SKM-1 treated with dmso at 0.1 percent for 144 hours (cell line): Measurements from ENCODE around the gene PLXNA2.

Experiments used
- DNase-seq: peaks from one replicate; lab custom pipeline; 2025; ENCODE audit not compliant: unreplicated experiment; lab: John Stamatoyannopoulos, UW

PLXNA2 gene

GRCh38 chr1:208225954-208226937, 17.9 kb downstream of the PLXNA2 start:
- no peak for DNase-seq

- no peak for DNase-seq
Measured at GRCh38 chr1:208224192-208224713, 19.9 kb downstream of the PLXNA2 start.

- no peak for DNase-seq
Measured at GRCh38 chr1:208223136-208223535, 21.0 kb downstream of the PLXNA2 start.

- DNase-seq, result no peak
Measured at GRCh38 chr1:208222376-208223126, 21.6 kb downstream of the PLXNA2 start.

- no peak for DNase-seq
Measured at GRCh38 chr1:208221291-208221622, 22.9 kb downstream of the PLXNA2 start.

- DNase-seq, result peak; percentile 68
Measured at GRCh38 chr1:208219659-208220282, 24.4 kb downstream of the PLXNA2 start.

GRCh38 chr1:208219098-208219658, 25.0 kb downstream of the PLXNA2 start:
- DNase-seq, result no peak

GRCh38 chr1:208218237-208219097, 25.7 kb downstream of the PLXNA2 start:
- DNase-seq, result no peak

GRCh38 chr1:208217781-208218180, 26.4 kb downstream of the PLXNA2 start:
- no peak for DNase-seq

- DNase-seq, result no peak
Measured at GRCh38 chr1:208216806-208217205, 27.4 kb downstream of the PLXNA2 start.

GRCh38 chr1:208216062-208216461, 28.1 kb downstream of the PLXNA2 start:
- no peak for DNase-seq

GRCh38 chr1:208215393-208215792, 28.8 kb downstream of the PLXNA2 start:
- no peak for DNase-seq

GRCh38 chr1:208213786-208214185, 30.4 kb downstream of the PLXNA2 start:
- peak; percentile 90 for DNase-seq

- no peak for DNase-seq
Measured at GRCh38 chr1:208212893-208213292, 31.3 kb downstream of the PLXNA2 start.

- peak; percentile 51 for DNase-seq
Measured at GRCh38 chr1:208211921-208212843, 32.0 kb downstream of the PLXNA2 start.

GRCh38 chr1:208209896-208210589, 34.1 kb downstream of the PLXNA2 start:
- DNase-seq, result peak; percentile 19

GRCh38 chr1:208209286-208209685, 34.9 kb downstream of the PLXNA2 start:
- DNase-seq, result no peak

GRCh38 chr1:208208132-208208487, 36.1 kb downstream of the PLXNA2 start:
- no peak for DNase-seq
